ENCODE data around the gene AKT1S1.

The AKT1S1 gene

DNA sequence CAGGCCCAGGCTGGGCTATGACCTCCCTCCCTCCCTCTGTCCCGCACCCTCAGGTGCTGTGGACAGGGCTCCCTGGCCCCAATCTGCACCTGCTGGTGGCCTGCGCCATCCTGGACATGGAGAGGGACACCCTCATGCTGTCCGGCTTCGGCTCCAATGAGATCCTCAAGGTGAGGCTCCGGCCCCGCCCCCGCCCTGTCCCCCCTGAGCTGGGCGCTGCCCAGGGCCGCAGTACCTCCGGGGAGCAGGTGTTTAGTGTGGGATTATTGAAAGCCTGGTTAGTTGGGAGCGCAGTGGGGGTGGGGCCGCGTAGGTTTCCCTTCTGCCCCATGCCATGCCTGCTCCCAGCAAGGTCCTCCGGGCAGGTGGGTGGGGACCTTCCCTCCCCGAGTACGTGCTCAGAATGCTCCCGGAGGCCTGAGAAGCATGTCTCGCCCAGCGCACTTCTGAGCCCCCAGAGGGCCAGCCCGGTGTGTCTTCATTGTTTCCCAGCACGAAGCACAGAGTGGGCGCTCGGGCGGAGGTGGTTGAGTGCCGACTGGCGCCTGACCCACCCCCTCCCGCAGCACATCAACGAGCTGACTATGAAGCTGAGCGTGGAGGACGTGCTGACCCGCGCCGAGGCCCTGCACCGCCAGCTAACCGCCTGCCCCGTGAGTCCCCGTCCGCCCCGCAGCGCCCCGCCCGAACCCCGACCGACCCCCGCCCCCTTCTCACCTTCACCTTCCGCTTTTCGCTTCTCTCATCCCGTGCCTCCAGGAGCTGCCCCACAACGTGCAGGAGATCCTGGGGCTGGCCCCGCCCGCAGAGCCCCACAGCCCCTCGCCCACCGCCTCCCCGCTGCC, 10.7 kb upstream of the AKT1S1 start:
- H3K4me3 ChIP-seq (replicated peaks in 1 of 2; ENCODE audit: low read depth in 2 of 2, low read length in 2 of 2) = no peak overlapping the region
- no peak for DNase-seq (ENCODE audit: low read depth in 2 of 2)
- TF ChIP-seq, protein P1, sequence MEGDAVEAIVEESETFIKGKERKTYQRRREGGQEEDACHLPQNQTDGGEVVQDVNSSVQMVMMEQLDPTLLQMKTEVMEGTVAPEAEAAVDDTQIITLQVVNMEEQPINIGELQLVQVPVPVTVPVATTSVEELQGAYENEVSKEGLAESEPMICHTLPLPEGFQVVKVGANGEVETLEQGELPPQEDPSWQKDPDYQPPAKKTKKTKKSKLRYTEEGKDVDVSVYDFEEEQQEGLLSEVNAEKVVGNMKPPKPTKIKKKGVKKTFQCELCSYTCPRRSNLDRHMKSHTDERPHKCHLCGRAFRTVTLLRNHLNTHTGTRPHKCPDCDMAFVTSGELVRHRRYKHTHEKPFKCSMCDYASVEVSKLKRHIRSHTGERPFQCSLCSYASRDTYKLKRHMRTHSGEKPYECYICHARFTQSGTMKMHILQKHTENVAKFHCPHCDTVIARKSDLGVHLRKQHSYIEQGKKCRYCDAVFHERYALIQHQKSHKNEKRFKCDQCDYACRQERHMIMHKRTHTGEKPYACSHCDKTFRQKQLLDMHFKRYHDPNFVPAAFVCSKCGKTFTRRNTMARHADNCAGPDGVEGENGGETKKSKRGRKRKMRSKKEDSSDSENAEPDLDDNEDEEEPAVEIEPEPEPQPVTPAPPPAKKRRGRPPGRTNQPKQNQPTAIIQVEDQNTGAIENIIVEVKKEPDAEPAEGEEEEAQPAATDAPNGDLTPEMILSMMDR (IDR thresholded peaks at IDR 0.05; ENCODE audit: low read depth, low read length) = no peak

DNA sequence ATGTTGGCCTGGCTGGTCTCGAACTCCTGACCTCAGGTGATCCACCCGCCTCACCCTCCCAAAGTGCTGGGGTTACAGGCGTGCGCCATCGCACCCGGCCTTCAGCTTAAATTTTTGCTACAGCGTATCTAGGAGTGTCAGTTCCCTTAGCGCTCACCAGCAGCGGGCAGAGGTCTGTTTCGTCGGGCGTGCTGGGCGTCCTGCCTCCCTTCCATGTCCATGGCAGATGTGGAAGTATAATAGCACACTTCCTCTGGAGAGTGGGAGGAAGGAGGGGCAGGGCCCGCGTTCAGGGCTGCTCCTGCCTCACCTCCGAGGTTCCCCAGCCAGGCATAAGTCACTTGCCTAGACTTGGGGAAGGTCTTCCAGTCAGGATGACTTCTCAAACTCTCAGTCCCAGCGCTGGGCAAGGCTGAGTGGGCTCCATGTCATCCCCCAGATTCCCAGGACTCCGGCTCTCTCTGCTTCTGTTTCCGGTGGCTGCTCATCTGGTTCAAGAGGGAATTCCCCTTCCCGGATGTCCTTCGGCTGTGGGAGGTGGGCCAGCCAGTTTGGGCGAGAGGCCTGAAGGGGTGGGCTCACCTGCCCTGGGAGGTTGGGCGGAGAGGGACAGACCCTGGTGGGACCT, 10.0 kb upstream of the AKT1S1 start:
- TF ChIP-seq, protein P1 (IDR thresholded peaks at IDR 0.05; ENCODE audit: low read depth, low read length) = no peak
- DNase-seq (ENCODE audit: low read depth in 2 of 2) = no peak
- no peak overlapping the region for H3K4me3 ChIP-seq (replicated peaks in 1 of 2; ENCODE audit: low read depth in 2 of 2, low read length in 2 of 2)

DNA sequence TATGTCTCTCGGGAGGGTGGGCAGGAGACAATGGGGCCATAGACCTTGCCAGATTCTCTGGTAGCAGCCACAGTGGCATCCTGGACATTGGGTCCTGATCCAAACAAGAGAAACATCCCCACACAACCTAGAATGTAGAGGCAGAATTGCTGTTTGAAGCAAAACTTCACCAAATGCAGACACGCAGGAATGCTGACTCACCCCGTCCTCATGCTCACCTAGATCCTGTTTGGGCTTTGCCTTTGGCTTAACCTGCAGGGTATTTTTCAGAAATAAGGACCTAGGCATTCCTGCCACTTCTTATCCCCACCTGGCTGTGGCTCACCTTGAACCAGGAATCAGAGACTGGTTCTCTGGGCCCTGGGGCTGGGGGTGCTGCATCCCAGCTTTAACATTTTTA, 7.6 kb upstream of the AKT1S1 start:
- TF ChIP-seq, protein P1 (IDR thresholded peaks at IDR 0.05; ENCODE audit: low read depth, low read length) = no peak
- no peak for DNase-seq (ENCODE audit: low read depth in 2 of 2)
- no peak overlapping the region for H3K4me3 ChIP-seq (replicated peaks in 1 of 2; ENCODE audit: low read depth in 2 of 2, low read length in 2 of 2)

DNA sequence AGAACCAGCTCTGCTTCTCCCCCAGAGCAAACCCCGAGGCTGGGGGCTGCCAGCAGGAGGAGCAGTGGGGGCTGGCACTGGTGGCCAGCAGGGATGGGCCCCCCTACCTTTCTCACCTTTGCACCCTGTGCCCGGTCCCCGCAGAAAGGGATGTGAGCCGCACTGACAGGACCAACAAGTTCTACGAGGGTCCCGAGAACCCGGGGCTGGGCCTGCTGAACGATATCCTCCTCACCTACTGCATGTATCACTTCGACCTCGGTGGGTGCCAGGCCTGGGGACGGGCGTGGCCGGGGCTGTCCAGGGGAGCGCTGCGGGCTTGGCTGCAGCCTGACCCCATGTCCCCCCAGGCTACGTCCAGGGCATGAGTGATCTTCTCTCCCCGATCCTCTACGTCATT, 7.0 kb upstream of the AKT1S1 start:
- TF ChIP-seq, protein P1 (IDR thresholded peaks at IDR 0.05; ENCODE audit: low read depth, low read length) = no peak
- no peak overlapping the region for H3K4me3 ChIP-seq (replicated peaks in 1 of 2; ENCODE audit: low read depth in 2 of 2, low read length in 2 of 2)
- DNase-seq (ENCODE audit: low read depth in 2 of 2) = no peak

- TF ChIP-seq, protein P1 (IDR thresholded peaks at IDR 0.05; ENCODE audit: low read depth, low read length) = no peak
- H3K4me3 ChIP-seq (replicated peaks in 1 of 2; ENCODE audit: low read depth in 2 of 2, low read length in 2 of 2) = no peak overlapping the region
- no peak for DNase-seq (ENCODE audit: low read depth in 2 of 2)
These were observed 5.9 kb upstream of the AKT1S1 start for GRCh38 chr19:49883094-49883493.

GRCh38 chr19:49882643-49883042, 5.5 kb upstream of the AKT1S1 start:
- TF ChIP-seq, protein P1 (IDR thresholded peaks at IDR 0.05; ENCODE audit: low read depth, low read length) = no peak
- H3K4me3 ChIP-seq (replicated peaks in 1 of 2; ENCODE audit: low read depth in 2 of 2, low read length in 2 of 2) = no peak overlapping the region
- DNase-seq (ENCODE audit: low read depth in 2 of 2) = no peak
